ENCODE results near the gene MCUR1.

GRCh38 chr6:13830803-13831202 lies 16.4 kb upstream of the MCUR1 start:
- no peak for TF ChIP-seq POLR2A (IDR thresholded peaks at IDR 0.05)
- no peak for TF ChIP-seq CTCF (IDR thresholded peaks at IDR 0.05)
- TF ChIP-seq POLR2AphosphoS5 (IDR thresholded peaks at IDR 0.05) = no peak
- no peak for TF ChIP-seq EP300 (IDR thresholded peaks at IDR 0.05)
